ENCODE measurements around the gene CISH. TPM values are rescaled to one million over a fixed set of nuclear protein-coding genes. Genes with fewer than 3 reads are reported as not detected.

Gene CISH
- total and polyA plus RNA-seq, 4 donors = 4.7 to 32.5 (median 24.3) TPM

GRCh38 chr3:50630394-50630793 is 18.8 kb upstream of the CISH start (continued):
- no peak for TF ChIP-seq FOXA2 (IDR thresholded peaks at IDR 0.05)
- TF ChIP-seq HNF4G (IDR thresholded peaks at IDR 0.05) = no peak

- no peak overlapping the region for H3K9ac ChIP-seq (ENCODE audit: low read depth in 1 of 2, low read length in 2 of 2)
- H3K27ac ChIP-seq (ENCODE audit: low read depth in 1 of 2, low read length in 2 of 2) = no peak overlapping the region
- TF ChIP-seq JUND (IDR thresholded peaks at IDR 0.05) (no peak), HNF4A (conservative IDR thresholded peaks at IDR 0.05) (no peak), YY1 (IDR thresholded peaks at IDR 0.05) (no peak), GABPA (IDR thresholded peaks at IDR 0.05 in 1 of 2, conservative IDR thresholded peaks at IDR 0.05 in 1 of 2) (no peak), HNF4G (IDR thresholded peaks at IDR 0.05) (no peak), SP1 (IDR thresholded peaks at IDR 0.05) (no peak), RAD21 (IDR thresholded peaks at IDR 0.05) (no peak), FOXA2 (IDR thresholded peaks at IDR 0.05) (no peak), EGR1 (IDR thresholded peaks at IDR 0.05; ENCODE audit: low read depth in 2 of 2) (no peak), RXRA (IDR thresholded peaks at IDR 0.05) (no peak), ATF3 (IDR thresholded peaks at IDR 0.05) (no peak), FOXA1 (IDR thresholded peaks at IDR 0.05) (no peak), TAF1 (conservative IDR thresholded peaks at IDR 0.05) (no peak), CTCF (IDR thresholded peaks at IDR 0.05; ENCODE audit: low read depth, low read length, missing input control) (no peak), NR2F2 (IDR thresholded peaks at IDR 0.05) (no peak)
These were observed 17.0 kb upstream of the CISH start for GRCh38 chr3:50628601-50629000.

GRCh38 chr3:50627407-50628051 is 16.0 kb upstream of the CISH start:
- Histone ChIP-seq H3K9me3 (ENCODE audit: control insufficient read depth in 4 of 4, low read length in 3 of 4) (no peaks in the 10 kb centered on the region), H3K4me1 (ENCODE audit: control insufficient read depth in 4 of 4, insufficient read depth in 4 of 4, low read length in 3 of 4) (peaks cover 0 to 5% (median 0%) of the 10 kb centered on the region in 4 donors), H3K27ac (ENCODE audit: low read depth in 1 of 2, low read length in 2 of 2) (no peak overlapping the region), H3K27me3 (ENCODE audit: control insufficient read depth in 4 of 4, insufficient read depth in 4 of 4, low read length in 3 of 4) (no peaks in the 10 kb centered on the region), H3K36me3 (ENCODE audit: control insufficient read depth in 4 of 4, insufficient read depth in 3 of 4, low read depth in 1 of 4, low read length in 3 of 4) (peaks cover 0 to 3% (median 2%) of the 10 kb centered on the region in 4 donors), H3K9ac (ENCODE audit: low read depth in 1 of 2, low read length in 2 of 2) (no peak overlapping the region), H3K4me3 (ENCODE audit: low read depth in 1 of 3, low read length in 3 of 3) (no peak overlapping the region)
- no peak for TF ChIP-seq FOXA2 (IDR thresholded peaks at IDR 0.05)
- 73% methylated on average over 6 of the region's 6 CpGs for WGBS
- DNase-seq (ENCODE audit: low spot score) = no peak

More at GRCh38 chr3:50628601-50629000, 17.0 kb upstream of the CISH start:
- Histone ChIP-seq H3K36me3 (ENCODE audit: control insufficient read depth in 4 of 4, insufficient read depth in 3 of 4, low read depth in 1 of 4, low read length in 3 of 4) (peaks cover 0 to 3% (median 1%) of the 10 kb centered on the region in 4 donors), H3K27me3 (ENCODE audit: control insufficient read depth in 4 of 4, insufficient read depth in 4 of 4, low read length in 3 of 4) (no peaks in the 10 kb centered on the region), H3K4me3 (ENCODE audit: low read depth in 1 of 3, low read length in 3 of 3) (no peak overlapping the region), H3K4me1 (ENCODE audit: control insufficient read depth in 4 of 4, insufficient read depth in 4 of 4, low read length in 3 of 4) (peaks cover 0 to 4% (median 0%) of the 10 kb centered on the region in 4 donors), H3K9me3 (ENCODE audit: control insufficient read depth in 4 of 4, low read length in 3 of 4) (no peaks in the 10 kb centered on the region)
- no peak for DNase-seq (ENCODE audit: low spot score)
- 95% methylated on average over 3 of the region's 3 CpGs for WGBS

- TF ChIP-seq RXRA (IDR thresholded peaks at IDR 0.05) (no peak), ATF3 (IDR thresholded peaks at IDR 0.05) (no peak), REST (IDR thresholded peaks at IDR 0.05) (no peak), HNF4G (IDR thresholded peaks at IDR 0.05) (no peak), YY1 (IDR thresholded peaks at IDR 0.05) (no peak), HNF4A (conservative IDR thresholded peaks at IDR 0.05) (no peak), CTCF (IDR thresholded peaks at IDR 0.05; ENCODE audit: low read depth, low read length, missing input control) (no peak)
- no peak overlapping the region for H3K4me3 ChIP-seq (ENCODE audit: low read depth in 1 of 3, low read length in 3 of 3)
- H3K9ac ChIP-seq (ENCODE audit: low read depth in 1 of 2, low read length in 2 of 2) = no peak overlapping the region
- DNase-seq (ENCODE audit: low spot score) = no peak
- peaks cover 0 to 5% (median 0%) of the 10 kb centered on the region in 4 donors for H3K4me1 ChIP-seq (ENCODE audit: control insufficient read depth in 4 of 4, insufficient read depth in 4 of 4, low read length in 3 of 4)
- no peaks in the 10 kb centered on the region for H3K27me3 ChIP-seq (ENCODE audit: control insufficient read depth in 4 of 4, insufficient read depth in 4 of 4, low read length in 3 of 4)
- H3K27ac ChIP-seq (ENCODE audit: low read depth in 1 of 2, low read length in 2 of 2) = no peak overlapping the region
- H3K36me3 ChIP-seq (ENCODE audit: control insufficient read depth in 4 of 4, insufficient read depth in 3 of 4, low read depth in 1 of 4, low read length in 3 of 4) = peaks cover 0 to 3% (median 2%) of the 10 kb centered on the region in 4 donors
- H3K9me3 ChIP-seq (ENCODE audit: control insufficient read depth in 4 of 4, low read length in 3 of 4) = no peaks in the 10 kb centered on the region
- WGBS = 92% methylated on average over 3 of the region's 3 CpGs
These were observed 14.8 kb upstream of the CISH start for GRCh38 chr3:50626401-50626800.

Measured in liver (tissue), 9 donors.